ENCODE results near the gene SEMA6C. TPM values are rescaled to one million over a fixed set of nuclear protein-coding genes. Genes with fewer than 3 reads are reported as not detected.

SEMA6C gene
- polyA plus RNA-seq, 3 donors: 0.39 to 1.4 (median 0.97) TPM

- TF ChIP-seq CTCF (IDR thresholded peaks at IDR 0.05): no peak
- H3K4me1 Mint-ChIP-seq: peaks cover 9% of the 10 kb centered on the region
- H2AFZ ChIP-seq (ENCODE audit: insufficient read depth, low read depth, low read length, poor library complexity, severe bottlenecking): no peak overlapping the region
- no peaks in the 10 kb centered on the region for H3K79me2 ChIP-seq (ENCODE audit: insufficient read depth, low read length)
- no peak for DNase-seq
- no peak overlapping the region for H3K4me3 ChIP-seq (replicated peaks in 1 of 3; ENCODE audit: low read depth in 2 of 3, low read length in 3 of 3)
- no peaks in the 10 kb centered on the region for H3K27me3 ChIP-seq (ENCODE audit: control insufficient read depth in 2 of 2, insufficient read depth in 2 of 2, low read length in 2 of 2)
- no peak overlapping the region for H3K27ac ChIP-seq (ENCODE audit: low read depth in 1 of 2, low read length in 2 of 2)
- peaks cover 0 to 6% (median 0%) of the 10 kb centered on the region in 7 donors for H3K9me3 Mint-ChIP-seq
- no peak overlapping the region for H3K4me3 Mint-ChIP-seq
- H3K4me1 ChIP-seq (ENCODE audit: control insufficient read depth in 1 of 2, insufficient read depth in 2 of 2, low read length in 2 of 2): peaks cover 9 to 11% of the 10 kb centered on the region in 2 donors
- WGBS (ENCODE audit: insufficient coverage): no CpG with 5 or more reads among the region's 4 CpGs
- peaks cover 9 to 18% of the 10 kb centered on the region in 2 donors for H3K36me3 Mint-ChIP-seq
- intact Hi-C loops (cut with micrococcal nuclease): no loop called here
- H4K20me1 ChIP-seq (ENCODE audit: insufficient read depth, low read length): no peaks in the 10 kb centered on the region
- no peak overlapping the region for H3K4me2 ChIP-seq (replicated peaks; ENCODE audit: extremely low read depth, low read length, poor library complexity, severe bottlenecking)
- H3K27me3 Mint-ChIP-seq (ENCODE audit: low read depth in 3 of 3): no peaks in the 10 kb centered on the region
- H3K9me3 ChIP-seq (replicated peaks in 1 of 2; ENCODE audit: control insufficient read depth in 1 of 2, insufficient read depth in 1 of 2, low read length in 2 of 2): no peaks in the 10 kb centered on the region
- H3K9ac ChIP-seq (ENCODE audit: insufficient read depth, low read length, poor library complexity, severe bottlenecking): no peak overlapping the region
- no peak overlapping the region for H3K27ac Mint-ChIP-seq
- no peaks in the 10 kb centered on the region for H3K36me3 ChIP-seq (replicated peaks in 1 of 2; ENCODE audit: control insufficient read depth in 1 of 2, insufficient read depth in 2 of 2, low read length in 2 of 2)
Observed at GRCh38 chr1:151085953-151086559, 60.4 kb downstream of the SEMA6C start.

Other genes starting within 250 kb of the SEMA6C start
- gene SETDB1, start 220.3 kb downstream of the SEMA6C start, polyA plus RNA-seq: 10 to 100 TPM; 13.9 to 69.4 (median 15.5) TPM
- gene CERS2, start 171.8 kb downstream of the SEMA6C start, polyA plus RNA-seq: 100 to 1,000 TPM; 152 to 224 (median 200) TPM
- gene ANXA9, start 164.3 kb downstream of the SEMA6C start, polyA plus RNA-seq: 1 to 10 TPM in 2 of 3 donors, under 1 TPM in 1; 0.28 to 1.7 (median 1.4) TPM
- 10 to 100 TPM; 11.5 to 25.0 (median 13.2) TPM for gene MINDY1, start 139.7 kb downstream of the SEMA6C start, polyA plus RNA-seq
- 10 to 100 TPM in 2 of 3 donors, 1 to 10 TPM in 1; 8.4 to 22.8 (median 22.6) TPM for gene PRUNE1, start 138.2 kb downstream of the SEMA6C start, polyA plus RNA-seq
- gene BNIPL, start 110.0 kb downstream of the SEMA6C start, polyA plus RNA-seq: under 1 TPM in 1 of 3 donors, not detected in 2; 0.77 TPM
- 1 to 10 TPM in 1 of 3 donors, under 1 TPM in 2; 0.60 to 1.5 (median 0.62) TPM for gene C1orf56, start 98.9 kb downstream of the SEMA6C start, polyA plus RNA-seq
- gene CDC42SE1, start 87.0 kb downstream of the SEMA6C start, polyA plus RNA-seq: 100 to 1,000 TPM in 1 of 3 donors, 10 to 100 TPM in 2; 62.1 to 302 (median 75.7) TPM
- under 1 TPM; 0.38 to 0.93 (median 0.40) TPM for gene MLLT11, start 86.2 kb downstream of the SEMA6C start, polyA plus RNA-seq
- gene GABPB2, start 75.9 kb downstream of the SEMA6C start, polyA plus RNA-seq: 10 to 100 TPM in 1 of 3 donors, 1 to 10 TPM in 2; 2.2 to 14.0 (median 2.2) TPM
- 100 to 1,000 TPM in 2 of 3 donors, 10 to 100 TPM in 1; 50.3 to 104 (median 103) TPM for gene TNFAIP8L2, start 10.0 kb upstream of the SEMA6C start, polyA plus RNA-seq
- under 1 TPM in 2 of 3 donors, not detected in 1; 0.16 to 0.24 TPM for gene LYSMD1, start 19.3 kb upstream of the SEMA6C start, polyA plus RNA-seq
- 100 to 1,000 TPM in 2 of 3 donors, 10 to 100 TPM in 1; 74.9 to 110 (median 103) TPM for gene SCNM1, start 19.5 kb upstream of the SEMA6C start, polyA plus RNA-seq
- gene TMOD4, start 29.4 kb upstream of the SEMA6C start, polyA plus RNA-seq: 1 to 10 TPM in 1 of 3 donors, not detected in 2; 2.0 TPM
- gene VPS72, start 43.6 kb upstream of the SEMA6C start, polyA plus RNA-seq: 10 to 100 TPM; 30.4 to 43.3 (median 37.7) TPM
- 10 to 100 TPM; 10.8 to 47.7 (median 11.7) TPM for gene PIP5K1A, start 51.9 kb upstream of the SEMA6C start, polyA plus RNA-seq
- 100 to 1,000 TPM; 232 to 266 (median 252) TPM for gene PSMD4, start 108.1 kb upstream of the SEMA6C start, polyA plus RNA-seq
- 10 to 100 TPM in 1 of 3 donors, 1 to 10 TPM in 2; 1.3 to 26.5 (median 1.8) TPM for gene ZNF687, start 135.7 kb upstream of the SEMA6C start, polyA plus RNA-seq
- 100 to 1,000 TPM in 1 of 3 donors, 10 to 100 TPM in 2; 37.8 to 148 (median 50.3) TPM for gene PI4KB, start 180.8 kb upstream of the SEMA6C start, polyA plus RNA-seq
- 10 to 100 TPM; 39.3 to 66.3 (median 43.5) TPM for gene RFX5, start 200.6 kb upstream of the SEMA6C start, polyA plus RNA-seq
- gene SELENBP1, start 226.1 kb upstream of the SEMA6C start, polyA plus RNA-seq: under 1 TPM in 2 of 3 donors, not detected in 1; 0.61 to 0.79 TPM

Measured in CD14-positive monocyte (primary cell).